SKM-1 (cell line): ENCODE results near the gene FCF1.

ENCODE experiments used
- DNase-seq: peaks from one replicate; lab custom pipeline; 2025; ENCODE audit not compliant: unreplicated experiment; lab: John Stamatoyannopoulos, UW

Gene FCF1

GRCh38 chr14:74763803-74764531 lies 51.0 kb downstream of the FCF1 start:
- DNase-seq = no peak

- DNase-seq = no peak
Measured at GRCh38 chr14:74765721-74766120, 52.8 kb downstream of the FCF1 start.

- no peak for DNase-seq
Measured at GRCh38 chr14:74771399-74771798, 58.5 kb downstream of the FCF1 start.

GRCh38 chr14:74784634-74785033 lies 71.7 kb downstream of the FCF1 start:
- no peak for DNase-seq

- no peak for DNase-seq
Measured at GRCh38 chr14:74785056-74785613, 72.2 kb downstream of the FCF1 start.

- no peak for DNase-seq
Measured at GRCh38 chr14:74786796-74787315, 73.9 kb downstream of the FCF1 start.
